ENCODE data around the gene STXBP1. TPM values are rescaled to one million over a fixed set of nuclear protein-coding genes. Genes with fewer than 3 reads are reported as not detected.

The STXBP1 gene
- total and polyA plus RNA-seq, 9 of the 15 experiments (the other 6 are each of a cell fraction or from before 2014, with no cell fraction given), result 4.6 to 35.1 (median 9.7) TPM

DNA sequence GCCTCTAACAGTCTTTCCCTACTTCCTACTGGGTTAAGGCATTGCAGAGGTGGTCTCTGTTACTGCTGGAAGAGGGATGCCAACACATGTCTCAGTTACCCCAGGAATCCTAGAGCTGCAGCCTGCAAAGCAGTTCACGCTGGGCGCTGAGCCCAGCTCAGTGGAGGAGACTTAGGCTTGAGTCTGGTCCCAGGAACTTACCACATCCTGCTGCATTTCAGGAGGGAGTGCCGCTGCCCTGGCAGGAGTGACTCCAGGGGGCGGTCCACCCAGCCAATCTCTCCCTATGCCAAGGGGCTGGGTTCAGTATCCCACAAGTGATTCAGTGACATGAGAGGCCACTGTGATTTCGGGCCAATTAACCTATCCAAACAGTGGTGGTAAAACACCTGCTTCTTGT is 111.4 kb downstream of the STXBP1 start:
- no peaks in the 10 kb centered on the region for H4K20me1 ChIP-seq (replicated peaks; ENCODE audit: control insufficient read depth, insufficient read depth, low read length)
- ATAC-seq, result no peak
- no peak for DNase-seq (ENCODE audit: extremely low read depth in 1 of 4, low spot score in 3 of 4)
- in situ Hi-C loops (cut with MboI) (no loop called here), intact Hi-C loops (cut with micrococcal nuclease) (no loop called here)
- no peaks in the 10 kb centered on the region for H3K36me3 ChIP-seq (ENCODE audit: control insufficient read depth, insufficient read depth, low read length)
- no peaks in the 10 kb centered on the region for H3K79me2 ChIP-seq (ENCODE audit: control insufficient read depth, insufficient read depth, low read length)
- H3K27me3 ChIP-seq (ENCODE audit: control insufficient read depth in 2 of 2, insufficient read depth in 2 of 2, low read length in 2 of 2), result no peaks in the 10 kb centered on the region; a peak in 1 of 5 replicates
- H3K9me3 ChIP-seq (replicated peaks; ENCODE audit: control insufficient read depth, insufficient read depth, low read depth, low read length), result no peaks in the 10 kb centered on the region
- no peak overlapping the region for H3K4me3 ChIP-seq
- H3K4me2 ChIP-seq (ENCODE audit: insufficient read depth, low read length), result no peak overlapping the region
- WGBS (ENCODE audit: insufficient coverage, low coverage, missing lambda C conversion rate), result 39% methylated on average over 5 of the region's 5 CpGs
- H3K9me1 ChIP-seq (ENCODE audit: control insufficient read depth, insufficient read depth, low read length), result no peaks in the 10 kb centered on the region
- FAIRE-seq, result no peak
- H3K27ac ChIP-seq (ENCODE audit: extremely low read depth, low read depth, low read length), result no peak overlapping the region
- ChIA-PET POLR2A (interaction anchor here (0.5 to 1.0 kb wide), 2 partner anchors 11 to 171 kb away, joined by 3 read pairs; no protein-coding TSS in a partner anchor), CTCF (ENCODE audit: low intra/inter-chr PET ratio) (no interaction called here)
- no TSS peak for BruUV-seq (replicated peaks)
- H2AFZ ChIP-seq (ENCODE audit: low read depth, low read length), result no peak overlapping the region
- no peak overlapping the region for H3K9ac ChIP-seq (ENCODE audit: insufficient read depth in 1 of 2, low read depth in 2 of 2, low read length in 2 of 2)
- H3K4me1 ChIP-seq (replicated peaks in 1 of 2; ENCODE audit: control insufficient read depth in 2 of 2, insufficient read depth in 2 of 2, low read length in 2 of 2), result peaks cover 0 to 26% of the 10 kb centered on the region in 2 experiments; a peak in 3 of 5 replicates
- no peak for TF ChIP-seq ZNF583 (CRISPR knock-in tag; IDR thresholded peaks at IDR 0.05)
- TF ChIP-seq, protein P1, sequence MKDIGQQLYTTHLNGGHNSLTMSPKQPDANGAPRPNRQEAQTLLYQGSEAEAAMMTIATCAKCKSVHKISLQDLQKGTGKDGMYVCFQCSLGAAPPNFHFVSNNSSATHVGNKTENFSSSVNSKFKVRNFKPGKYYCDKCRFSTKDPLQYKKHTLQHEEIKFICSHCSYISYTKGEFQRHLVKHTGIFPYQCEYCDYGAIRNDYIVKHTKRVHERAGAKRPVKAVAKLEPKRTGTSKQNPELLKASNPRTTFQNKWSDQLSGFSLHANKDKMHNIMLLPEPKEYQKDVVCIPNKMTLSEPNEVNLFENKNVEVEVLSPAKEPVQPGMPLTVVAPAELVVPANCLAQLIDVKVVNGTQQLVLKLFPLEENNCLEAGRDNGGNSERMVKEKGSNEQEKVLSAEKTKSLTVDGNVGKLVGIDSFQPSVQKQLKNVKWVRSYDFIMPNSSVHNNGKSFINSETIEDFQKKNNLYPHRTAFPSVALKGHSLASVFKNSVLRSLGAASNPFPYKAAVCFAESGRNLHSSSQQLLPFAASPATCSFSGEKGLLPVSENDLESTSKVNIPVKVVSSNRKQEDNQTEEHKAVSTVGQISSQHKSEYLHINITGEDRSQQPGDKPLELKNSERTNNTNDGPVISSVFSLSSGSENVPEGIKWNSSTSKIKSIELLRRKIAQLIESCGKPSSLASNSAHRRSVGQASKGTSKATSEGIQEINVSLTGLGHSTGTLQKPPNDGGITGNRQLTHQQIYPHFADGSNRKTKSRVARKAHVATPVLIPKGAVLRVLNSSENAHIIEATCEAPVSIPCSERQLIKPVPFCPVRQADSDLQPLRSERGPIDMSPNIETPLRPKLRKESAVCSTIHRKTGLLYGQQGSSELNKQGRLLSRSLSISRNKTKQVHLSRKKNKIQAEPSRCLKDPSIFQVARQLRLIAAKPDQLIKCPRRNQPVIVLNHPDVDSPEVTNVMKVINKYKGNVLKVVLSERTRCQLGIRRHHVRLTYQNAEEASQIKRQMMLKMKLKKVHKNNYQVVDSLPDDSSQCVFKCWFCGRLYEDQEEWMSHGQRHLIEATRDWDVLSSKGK (CRISPR knock-in tag; IDR thresholded peaks at IDR 0.05), result no peak
- TF ChIP-seq, protein P2, sequence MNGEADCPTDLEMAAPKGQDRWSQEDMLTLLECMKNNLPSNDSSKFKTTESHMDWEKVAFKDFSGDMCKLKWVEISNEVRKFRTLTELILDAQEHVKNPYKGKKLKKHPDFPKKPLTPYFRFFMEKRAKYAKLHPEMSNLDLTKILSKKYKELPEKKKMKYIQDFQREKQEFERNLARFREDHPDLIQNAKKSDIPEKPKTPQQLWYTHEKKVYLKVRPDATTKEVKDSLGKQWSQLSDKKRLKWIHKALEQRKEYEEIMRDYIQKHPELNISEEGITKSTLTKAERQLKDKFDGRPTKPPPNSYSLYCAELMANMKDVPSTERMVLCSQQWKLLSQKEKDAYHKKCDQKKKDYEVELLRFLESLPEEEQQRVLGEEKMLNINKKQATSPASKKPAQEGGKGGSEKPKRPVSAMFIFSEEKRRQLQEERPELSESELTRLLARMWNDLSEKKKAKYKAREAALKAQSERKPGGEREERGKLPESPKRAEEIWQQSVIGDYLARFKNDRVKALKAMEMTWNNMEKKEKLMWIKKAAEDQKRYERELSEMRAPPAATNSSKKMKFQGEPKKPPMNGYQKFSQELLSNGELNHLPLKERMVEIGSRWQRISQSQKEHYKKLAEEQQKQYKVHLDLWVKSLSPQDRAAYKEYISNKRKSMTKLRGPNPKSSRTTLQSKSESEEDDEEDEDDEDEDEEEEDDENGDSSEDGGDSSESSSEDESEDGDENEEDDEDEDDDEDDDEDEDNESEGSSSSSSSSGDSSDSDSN (IDR thresholded peaks at IDR 0.05; ENCODE audit: borderline replicate concordance in 1 of 2, low read depth in 2 of 2, low read length in 2 of 2), result no peak
- TF ChIP-seq, protein P3, sequence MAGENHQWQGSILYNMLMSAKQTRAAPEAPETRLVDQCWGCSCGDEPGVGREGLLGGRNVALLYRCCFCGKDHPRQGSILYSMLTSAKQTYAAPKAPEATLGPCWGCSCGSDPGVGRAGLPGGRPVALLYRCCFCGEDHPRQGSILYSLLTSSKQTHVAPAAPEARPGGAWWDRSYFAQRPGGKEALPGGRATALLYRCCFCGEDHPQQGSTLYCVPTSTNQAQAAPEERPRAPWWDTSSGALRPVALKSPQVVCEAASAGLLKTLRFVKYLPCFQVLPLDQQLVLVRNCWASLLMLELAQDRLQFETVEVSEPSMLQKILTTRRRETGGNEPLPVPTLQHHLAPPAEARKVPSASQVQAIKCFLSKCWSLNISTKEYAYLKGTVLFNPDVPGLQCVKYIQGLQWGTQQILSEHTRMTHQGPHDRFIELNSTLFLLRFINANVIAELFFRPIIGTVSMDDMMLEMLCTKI (IDR thresholded peaks at IDR 0.05; ENCODE audit: partially characterized antibody), result no peak
- TF ChIP-seq KAT7 (CRISPR knock-in tag; IDR thresholded peaks at IDR 0.05; ENCODE audit: borderline replicate concordance), result no peak
- TF ChIP-seq MCM2 (IDR thresholded peaks at IDR 0.05; ENCODE audit: low read depth), result no peak
- TF ChIP-seq E2F3 (CRISPR knock-in tag; IDR thresholded peaks at IDR 0.05), result no peak
- no peak for TF ChIP-seq ZNF76 (CRISPR knock-in tag; IDR thresholded peaks at IDR 0.05; ENCODE audit: borderline replicate concordance)
- no peak for TF ChIP-seq ZNF586 (CRISPR knock-in tag; conservative IDR thresholded peaks at IDR 0.05)
- TF ChIP-seq TCFL5 (CRISPR knock-in tag; conservative IDR thresholded peaks at IDR 0.05), result no peak
- no peak for TF ChIP-seq HIVEP1 (CRISPR knock-in tag; IDR thresholded peaks at IDR 0.05)

Measured in K562 (cell line).